Fibroblast of upper back skin (primary cell): ENCODE results near the gene MORN5.

ENCODE experiments used
- DNase-seq: peaks from one replicate; pipeline ENCODE4 v3.0.0-alpha.2; 2013

The MORN5 gene

DNA sequence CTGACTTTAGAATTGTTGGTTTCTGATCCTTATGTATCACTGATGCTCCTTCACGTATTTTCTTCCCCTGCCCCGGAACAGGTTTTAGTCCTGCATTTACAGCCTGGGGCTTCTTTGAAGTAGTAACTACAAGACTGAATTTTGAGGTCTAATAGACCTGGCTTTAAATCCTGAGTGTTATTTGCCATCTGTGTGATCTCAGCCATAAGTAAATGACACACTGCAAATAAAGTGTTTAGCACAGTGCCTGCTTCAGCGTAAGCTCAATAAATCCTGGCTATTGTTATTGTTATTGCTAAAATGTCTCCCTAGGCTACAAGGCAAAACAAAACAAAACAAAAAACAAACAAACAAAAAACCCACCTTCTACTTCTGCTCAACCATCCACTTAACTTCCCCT lies 84.6 kb downstream of the MORN5 start:
- DNase-seq, result no peak

DNA sequence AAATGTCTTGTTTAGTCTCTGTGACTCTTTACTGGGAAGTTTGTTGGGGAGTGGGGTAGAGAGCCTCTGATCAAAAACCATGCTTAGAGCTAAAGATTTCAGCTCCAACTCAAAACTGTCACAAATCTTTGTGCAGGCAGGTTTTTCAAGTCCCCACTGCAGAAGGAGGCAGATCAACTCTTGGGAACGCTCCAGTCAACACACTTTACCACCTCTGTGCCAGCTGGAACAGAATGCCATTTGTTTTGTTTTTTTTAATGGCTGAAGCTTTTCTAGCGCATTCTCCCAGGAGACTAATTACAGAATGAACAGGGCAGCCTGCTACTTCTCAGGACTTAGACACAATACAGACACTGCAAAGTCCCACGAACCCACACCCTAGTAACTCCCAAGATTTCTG lies 87.0 kb downstream of the MORN5 start:
- no peak for DNase-seq

DNA sequence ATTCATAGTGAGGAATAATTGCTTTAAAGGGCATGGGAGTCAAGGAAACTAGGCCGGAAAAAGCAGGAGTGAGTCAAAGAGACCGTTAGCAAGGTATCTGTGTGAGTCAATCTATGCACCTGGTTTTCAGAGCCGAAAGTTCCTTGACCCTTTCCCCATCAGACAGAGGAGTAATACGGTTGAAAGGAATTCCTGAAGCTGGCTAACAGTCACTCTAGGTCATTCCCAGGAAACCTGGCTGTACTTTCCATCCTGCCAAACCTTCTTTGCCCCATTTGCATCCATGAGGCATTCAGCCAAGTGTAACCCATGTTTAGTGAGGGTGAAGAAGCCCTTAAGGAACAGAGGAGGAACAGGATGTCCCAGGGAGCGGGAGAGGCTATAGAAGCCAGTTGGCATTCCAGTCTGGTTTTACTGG lies 88.7 kb downstream of the MORN5 start:
- DNase-seq, result no peak
